GM23338 (cell line): ENCODE measurements around the gene CCDC157. TPM values are rescaled to one million over a fixed set of nuclear protein-coding genes. Genes with fewer than 3 reads are reported as not detected.
"Not testable (repeated sequence)": the region's sequence is repeated elsewhere in the genome, so short reads cannot be mapped to it uniquely, and the experiment has no call there.

Experiments
- ATAC-seq: fragments of 200-7000 bp; cut with Tn5 transposase; 3 replicates; pipeline ENCODE4 v1.9.1; 2020
- DNase-seq: peaks from one replicate; pipeline ENCODE4 v3.0.0-alpha.2; 2015; ENCODE audit warnings: low spot score
- H2AFZ ChIP-seq: fragments of 200-600 bp; sonication (generic); 2 replicates; pipeline ENCODE4 v1.8.0; 2016; ENCODE audit warnings: antibody characterized with exemption, mild to moderate bottlenecking, moderate library complexity
- H3F3A ChIP-seq: fragments of 200-600 bp; sonication (generic); replicated peaks from 2 replicates; pipeline ENCODE4 v1.8.0; 2017; ENCODE audit warnings: antibody characterized with exemption, mixed run types, low read depth
- H3K27ac ChIP-seq: fragments of 200-600 bp; sonication (generic); 2 replicates; pipeline ENCODE4 v1.6.1; 2016; ENCODE audit warnings: low read depth
- H3K27me3 ChIP-seq: fragments of 200-600 bp; sonication (generic); 2 replicates; pipeline ENCODE4 v1.8.0; 2016; ENCODE audit warnings: mild to moderate bottlenecking, mixed run types, moderate library complexity; ENCODE audit not compliant: insufficient read depth
- H3K36me3 ChIP-seq: fragments of 200-600 bp; sonication (generic); 2 replicates; pipeline ENCODE4 v1.8.0; 2016; ENCODE audit warnings: mild to moderate bottlenecking; ENCODE audit not compliant: insufficient read depth
- H3K4me1 ChIP-seq: fragments of 200-600 bp; sonication (generic); 2 replicates; pipeline ENCODE4 v1.8.0; 2016; ENCODE audit warnings: mild to moderate bottlenecking, moderate library complexity; ENCODE audit not compliant: insufficient read depth
- H3K4me2 ChIP-seq: fragments of 200-600 bp; sonication (generic); 2 replicates; pipeline ENCODE4 v1.7.1; 2017; ENCODE audit warnings: mixed run types
- H3K4me3 ChIP-seq: fragments of 200-600 bp; sonication (generic); 2 replicates; pipeline ENCODE4 v1.6.1; 2016; ENCODE audit warnings: mixed run types
- H3K79me2 ChIP-seq: fragments of 200-600 bp; sonication (generic); replicated peaks from 2 replicates; pipeline ENCODE4 v1.8.0; 2017; ENCODE audit warnings: mild to moderate bottlenecking; ENCODE audit not compliant: insufficient read depth
- H3K9me2 ChIP-seq: fragments of 200-600 bp; sonication (generic); 2 replicates; pipeline ENCODE4 v1.8.0; 2017; ENCODE audit not compliant: insufficient read depth
- H4K20me1 ChIP-seq: fragments of 200-600 bp; sonication (generic); replicated peaks from 2 replicates; pipeline ENCODE4 v1.8.0; 2017; ENCODE audit warnings: mild to moderate bottlenecking; ENCODE audit not compliant: insufficient read depth
- H3K27ac Mint-ChIP-seq: 2 replicates; pipeline ENCODE4 v1.8.0; 2020; ENCODE audit warnings: inconsistent platforms, mild to moderate bottlenecking, moderate library complexity, mixed read lengths
- H3K27me3 Mint-ChIP-seq: 3 replicates; pipeline ENCODE4 v1.8.0; 2022; ENCODE audit warnings: low read depth, mild to moderate bottlenecking, moderate library complexity, mixed read lengths, inconsistent platforms; ENCODE audit not compliant: insufficient read depth, poor library complexity
- H3K36me3 Mint-ChIP-seq: 3 replicates; pipeline ENCODE4 v1.8.0; 2021; ENCODE audit warnings: low read depth, mild to moderate bottlenecking, inconsistent platforms, moderate library complexity, mixed read lengths
- H3K4me1 Mint-ChIP-seq: 3 replicates; pipeline ENCODE4 v1.8.0; 2020; ENCODE audit warnings: mild to moderate bottlenecking, inconsistent platforms, mixed read lengths
- H3K4me3 Mint-ChIP-seq: 3 replicates; pipeline ENCODE4 v1.8.0; 2021; ENCODE audit warnings: moderate library complexity, mild to moderate bottlenecking, inconsistent platforms, mixed read lengths
- H3K9me3 Mint-ChIP-seq: 3 replicates; pipeline ENCODE4 v1.8.0; 2020; ENCODE audit warnings: moderate library complexity, mild to moderate bottlenecking, inconsistent platforms, mixed read lengths
- CREB1 ChIP-seq: fragments of 250-450 bp; sonication (Bioruptor Pico); IDR thresholded peaks from 2 replicates; pipeline ENCODE4 v1.5.0; 2020; ENCODE audit warnings: low read depth, mild to moderate bottlenecking, moderate library complexity
- CTCF ChIP-seq, 2 experiments: fragments of 200-600 bp in 1 of 2; sonication (generic) in 1 of 2; conservative IDR thresholded peaks; 2 replicates each; pipeline versions ENCODE4 v1.5.1 to v1.6.1; 2016 to 2017; ENCODE audit warnings: antibody characterized with exemption in 2 of 2, low read depth in 2 of 2, mild to moderate bottlenecking in 2 of 2, moderate library complexity in 1 of 2
- EZH2 ChIP-seq: fragments of 200-600 bp; sonication (generic); IDR thresholded peaks from one replicate; pipeline ENCODE4 v1.8.0; 2017; ENCODE audit warnings: antibody characterized with exemption, mild to moderate bottlenecking, low read depth; ENCODE audit not compliant: unreplicated experiment
- EZH2phosphoT487 ChIP-seq: fragments of 200-600 bp; sonication (generic); IDR thresholded peaks from one replicate; pipeline ENCODE4 v1.8.1; 2018; ENCODE audit warnings: antibody characterized with exemption; ENCODE audit not compliant: unreplicated experiment
- JUNB ChIP-seq: IDR thresholded peaks from one replicate; pipeline ENCODE4 v1.6.1; 2016; ENCODE audit warnings: antibody characterized with exemption; ENCODE audit not compliant: unreplicated experiment
- NANOG ChIP-seq: IDR thresholded peaks from 2 replicates; pipeline ENCODE4 v1.6.1; 2016; ENCODE audit warnings: antibody characterized with exemption, borderline replicate concordance
- POLR2AphosphoS5 ChIP-seq: IDR thresholded peaks from 2 replicates; pipeline ENCODE4 v1.6.1; 2016; ENCODE audit warnings: antibody characterized with exemption, low read depth
- ZNF114 ChIP-seq: fragments of 250-450 bp; sonication (Bioruptor Pico); IDR thresholded peaks from 2 replicates; pipeline ENCODE4 v1.5.0; 2020; ENCODE audit warnings: mild to moderate bottlenecking, moderate library complexity
- ZNF331 ChIP-seq: fragments of 250-450 bp; sonication (Bioruptor Pico); IDR thresholded peaks from 2 replicates; pipeline ENCODE4 v1.5.0; 2020; ENCODE audit warnings: low read depth, mild to moderate bottlenecking, moderate library complexity
- ZNF462 ChIP-seq: fragments of 250-450 bp; sonication (Bioruptor Pico); IDR thresholded peaks from 2 replicates; pipeline ENCODE4 v1.5.0; 2020; ENCODE audit warnings: mild to moderate bottlenecking, moderate library complexity
- polyA plus RNA-seq: library from polyadenylated mRNA; unstranded; fragments of >200 nt; fragmentation: Nextera tagmentation; extraction: Ambion mirVana; gene quantifications from 2 replicates; pipeline ENCODE4 v1.2.1, GENCODE V29; 2016
- total RNA-seq: library from RNA; depleted of rRNA; stranded (reverse); fragments of >200 nt; shearing (Covaris generic); gene quantifications from 2 replicates; pipeline ENCODE4 v1.2.3, GENCODE V29; 2014
- TF ChIP-seq, protein P1 (sequence below): IDR thresholded peaks from 2 replicates; pipeline ENCODE4 v1.6.1; 2016; ENCODE audit warnings: antibody characterized with exemption

CCDC157 gene
- total and polyA plus RNA-seq, 2 experiments from 2014 or later, result 3.8 to 7.9 TPM

DNA sequence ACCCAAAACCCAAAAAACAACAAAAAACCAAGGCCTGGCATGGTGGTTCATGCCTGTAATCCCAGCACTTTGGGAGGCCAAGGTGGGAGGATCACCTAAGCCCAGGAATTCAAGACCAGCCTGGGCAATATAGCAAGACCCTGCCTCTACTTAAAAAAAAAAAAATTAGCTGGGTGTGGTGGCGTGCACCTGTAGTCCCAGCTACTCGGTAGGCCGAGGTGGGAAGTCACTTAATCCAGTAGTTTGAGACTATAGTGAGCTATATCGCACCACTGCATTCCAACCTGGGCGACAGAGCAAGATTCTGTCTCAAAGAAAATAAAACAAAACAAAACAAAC lies 45.9 kb downstream of the CCDC157 start:
- H3K4me1 ChIP-seq, result peaks cover 12% of the 10 kb centered on the region
- H4K20me1 ChIP-seq, H3K9me3 Mint-ChIP-seq, ATAC-seq, H3F3A ChIP-seq, H3K4me3 ChIP-seq, H3K79me2 ChIP-seq, H3K36me3 Mint-ChIP-seq, H3K9me2 ChIP-seq, H3K4me2 ChIP-seq, DNase-seq, H2AFZ ChIP-seq, H3K4me3 Mint-ChIP-seq, H3K36me3 ChIP-seq: not testable (repeated sequence)
- Mint-ChIP-seq H3K27ac (0 out of 2 replicates have a peak overlapping the region, but pooled peaks have one; percentile 34), H3K4me1 (peaks cover 22% of the 10 kb centered on the region), H3K27me3 (peaks cover 20% of the 10 kb centered on the region)
- H3K27me3 ChIP-seq, result peaks cover 11% of the 10 kb centered on the region
- H3K27ac ChIP-seq, result peak overlapping the region; percentile 84; the same call in 1 of the 2 replicates

DNA sequence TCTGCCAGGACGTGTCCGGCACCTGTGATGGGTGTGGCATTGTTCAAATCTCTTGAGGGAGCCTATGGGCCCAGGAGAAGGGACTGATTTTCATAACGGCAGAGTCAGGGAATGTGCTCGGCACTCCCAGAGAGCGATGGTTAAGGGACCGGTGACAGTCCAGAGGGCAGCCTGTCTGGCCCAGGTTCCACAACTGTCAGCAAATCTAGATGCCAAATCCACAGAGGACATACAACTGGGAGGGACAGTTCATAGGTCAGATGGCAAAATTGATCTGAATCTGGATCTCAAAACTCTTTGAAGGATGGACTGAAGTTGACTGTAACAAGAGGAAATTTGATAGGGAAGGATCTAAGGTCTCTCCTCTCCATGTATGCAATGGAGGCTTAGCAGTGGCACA lies 47.5 kb downstream of the CCDC157 start:
- Histone ChIP-seq H3F3A (peaks cover 4% of the 10 kb centered on the region; the same call in 1 of the 2 replicates), H2AFZ (no peak overlapping the region), H3K36me3 (no peaks in the 10 kb centered on the region), H3K79me2 (no peaks in the 10 kb centered on the region), H3K4me3 (no peak overlapping the region), H3K9me2 (no peaks in the 10 kb centered on the region), H3K27ac (no peak overlapping the region), H3K4me1 (peaks cover 7% of the 10 kb centered on the region), H3K27me3 (no peaks in the 10 kb centered on the region), H3K4me2 (no peak overlapping the region), H4K20me1 (no peaks in the 10 kb centered on the region)
- peaks cover 12% of the 10 kb centered on the region for H3K4me1 Mint-ChIP-seq
- H3K36me3 Mint-ChIP-seq, result peaks cover 2% of the 10 kb centered on the region; the same call in 2 of the 3 replicates
- no peak for DNase-seq
- peaks cover 14% of the 10 kb centered on the region for H3K27me3 Mint-ChIP-seq
- no peaks in the 10 kb centered on the region for H3K9me3 Mint-ChIP-seq
- H3K4me3 Mint-ChIP-seq, result no peak overlapping the region
- H3K27ac Mint-ChIP-seq, result no peak overlapping the region
- ATAC-seq, result no peak
- TF ChIP-seq CTCF (conservative IDR thresholded peaks at IDR 0.05; ENCODE audit: low read depth in 2 of 2) (no peak), NANOG (no peak), CREB1 (no peak), ZNF331 (CRISPR knock-in tag) (no peak), EZH2phosphoT487 (no peak), ZNF462 (CRISPR knock-in tag) (no peak), EZH2 (no peak), JUNB (no peak), POLR2AphosphoS5 (no peak), ZNF114 (no peak)
- TF ChIP-seq, protein P1, sequence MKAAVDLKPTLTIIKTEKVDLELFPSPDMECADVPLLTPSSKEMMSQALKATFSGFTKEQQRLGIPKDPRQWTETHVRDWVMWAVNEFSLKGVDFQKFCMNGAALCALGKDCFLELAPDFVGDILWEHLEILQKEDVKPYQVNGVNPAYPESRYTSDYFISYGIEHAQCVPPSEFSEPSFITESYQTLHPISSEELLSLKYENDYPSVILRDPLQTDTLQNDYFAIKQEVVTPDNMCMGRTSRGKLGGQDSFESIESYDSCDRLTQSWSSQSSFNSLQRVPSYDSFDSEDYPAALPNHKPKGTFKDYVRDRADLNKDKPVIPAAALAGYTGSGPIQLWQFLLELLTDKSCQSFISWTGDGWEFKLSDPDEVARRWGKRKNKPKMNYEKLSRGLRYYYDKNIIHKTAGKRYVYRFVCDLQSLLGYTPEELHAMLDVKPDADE, result no peak
